HG02870 (cell line): ENCODE results near the gene AMOTL1.
"Not testable (repeated sequence)": the region's sequence is repeated elsewhere in the genome, so short reads cannot be mapped to it uniquely, and the experiment has no call there.

Source experiments
- ATAC-seq: cut with Tn5 transposase; IDR thresholded peaks from one replicate; pipeline ENCODE4 v1.9.1; 2021; ENCODE audit warnings: mild to moderate bottlenecking, moderate library complexity; ENCODE audit not compliant: unreplicated experiment

The AMOTL1 gene

DNA sequence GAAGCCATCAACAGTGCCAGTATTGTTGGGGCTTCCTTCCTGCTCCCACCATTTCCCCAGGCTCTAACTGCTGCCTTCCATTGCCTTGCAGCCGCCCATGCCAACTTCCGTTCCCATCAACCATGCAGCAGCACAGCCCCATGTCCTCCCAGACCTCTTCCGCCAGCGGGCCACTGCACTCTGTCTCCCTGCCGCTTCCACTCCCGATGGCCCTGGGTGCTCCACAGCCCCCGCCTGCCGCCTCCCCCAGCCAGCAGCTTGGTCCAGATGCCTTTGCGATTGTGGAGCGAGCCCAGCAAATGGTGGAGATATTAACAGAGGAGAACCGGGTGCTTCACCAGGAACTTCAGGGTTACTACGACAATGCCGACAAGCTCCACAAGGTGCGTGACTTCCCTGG lies 53.3 kb downstream of the AMOTL1 start:
- no peak for ATAC-seq

DNA sequence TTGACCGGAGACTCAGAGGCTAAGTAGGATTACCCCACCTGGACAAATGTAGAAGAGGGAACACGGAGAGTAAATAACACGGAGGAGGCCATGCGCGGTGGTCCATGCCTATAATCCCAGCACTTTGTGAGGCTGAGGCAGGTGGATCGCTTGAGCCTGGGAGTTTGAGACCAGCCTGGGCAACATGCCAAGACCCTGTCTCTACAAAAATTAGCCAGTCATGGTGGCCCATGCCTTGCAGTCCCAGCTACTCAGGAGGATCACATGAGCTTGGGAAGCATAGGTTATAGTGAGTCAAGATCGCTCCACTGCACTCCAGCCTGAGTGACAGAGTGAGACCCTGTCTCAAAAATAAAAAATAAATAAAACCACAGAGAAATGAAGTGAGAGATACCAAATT lies 53.9 kb downstream of the AMOTL1 start:
- ATAC-seq: no peak

DNA sequence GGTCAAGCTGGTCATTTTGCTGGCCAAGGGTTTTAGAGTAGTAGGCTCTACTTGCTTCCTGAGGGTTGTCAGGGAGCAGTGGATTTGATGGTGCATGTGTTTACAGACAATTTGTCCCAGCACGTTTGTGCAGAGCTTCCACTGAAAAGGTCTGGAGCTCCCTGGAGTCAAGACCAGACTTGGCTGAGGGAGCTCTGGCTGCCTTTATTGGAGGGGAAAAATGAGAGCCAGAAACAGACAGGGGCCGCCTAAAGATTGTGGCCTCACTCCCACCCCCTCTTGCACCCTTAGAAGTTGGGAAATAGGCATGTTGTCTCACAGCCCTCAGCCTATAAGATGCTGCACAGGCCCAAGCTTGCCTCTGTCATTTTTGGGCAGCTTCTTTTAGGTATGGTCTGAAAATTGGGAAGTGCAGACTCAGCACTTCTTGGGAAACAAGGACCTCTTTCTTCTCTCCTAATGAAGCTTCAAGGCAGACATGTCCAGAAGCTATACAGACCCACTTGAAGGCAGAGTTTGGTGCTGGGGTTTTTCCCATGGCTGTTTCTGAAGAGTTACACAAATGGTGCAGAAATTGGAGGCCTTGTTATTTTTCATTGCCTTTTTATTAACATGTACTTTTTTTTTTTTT lies 55.1 kb downstream of the AMOTL1 start:
- ATAC-seq: no peak

DNA sequence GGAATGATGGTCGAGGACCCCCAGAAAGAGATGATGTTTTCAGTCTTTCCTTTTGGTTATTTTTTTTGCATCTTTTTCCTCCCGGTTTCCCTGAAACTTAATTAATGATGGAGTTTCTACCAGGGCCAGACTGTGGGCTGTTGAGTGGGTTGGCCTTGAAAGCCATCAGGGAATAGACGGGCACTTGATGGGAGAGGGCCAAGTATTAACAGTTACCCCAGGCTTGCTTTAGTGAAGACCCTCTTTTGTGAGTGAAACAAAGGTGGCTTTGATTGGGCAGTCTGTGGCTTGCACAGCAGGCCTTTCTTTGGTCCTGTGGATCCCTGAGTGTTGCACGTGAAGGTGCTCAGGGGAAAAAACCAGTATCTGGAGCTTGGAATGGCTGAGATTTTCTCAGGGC lies 56.9 kb downstream of the AMOTL1 start:
- ATAC-seq: no peak

DNA sequence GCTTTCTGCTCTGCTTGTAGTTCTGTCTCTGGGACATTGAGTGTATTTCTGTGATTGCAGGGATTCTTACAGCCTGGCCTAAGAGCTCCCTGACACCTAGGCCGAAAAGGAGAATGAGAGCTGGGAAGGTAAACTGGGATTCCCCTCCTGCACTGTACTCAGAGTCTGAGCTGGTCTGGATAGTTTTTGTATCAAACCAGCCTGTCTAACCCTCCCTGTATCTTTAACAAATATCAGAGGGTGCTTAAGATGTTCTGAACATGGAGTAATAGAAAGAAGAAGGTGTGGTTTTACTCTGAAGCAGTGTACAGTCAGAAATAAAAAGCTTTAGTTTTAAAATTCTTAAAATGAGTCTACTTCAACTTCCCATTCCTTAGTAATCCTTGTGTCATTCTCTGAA lies 57.3 kb downstream of the AMOTL1 start:
- ATAC-seq: no peak

DNA sequence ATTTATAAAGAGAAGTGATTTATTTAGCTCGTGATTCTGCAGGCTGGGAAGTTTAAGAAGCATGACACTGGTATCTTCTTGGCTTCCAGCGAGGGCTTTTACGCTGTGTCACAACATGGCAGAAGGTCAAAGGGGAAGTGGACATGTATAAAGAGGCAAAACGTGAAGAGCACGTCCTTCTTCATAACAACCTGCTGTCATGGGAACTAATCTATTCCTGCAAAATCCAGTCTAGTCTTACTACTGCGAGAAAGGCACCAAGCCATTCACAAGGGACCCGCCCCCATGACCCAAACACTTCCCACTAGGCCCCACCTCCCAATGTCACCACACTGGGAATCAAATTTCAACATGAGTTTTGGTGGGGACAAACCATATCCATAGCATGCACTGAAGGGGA lies 58.3 kb downstream of the AMOTL1 start:
- ATAC-seq: no peak

DNA sequence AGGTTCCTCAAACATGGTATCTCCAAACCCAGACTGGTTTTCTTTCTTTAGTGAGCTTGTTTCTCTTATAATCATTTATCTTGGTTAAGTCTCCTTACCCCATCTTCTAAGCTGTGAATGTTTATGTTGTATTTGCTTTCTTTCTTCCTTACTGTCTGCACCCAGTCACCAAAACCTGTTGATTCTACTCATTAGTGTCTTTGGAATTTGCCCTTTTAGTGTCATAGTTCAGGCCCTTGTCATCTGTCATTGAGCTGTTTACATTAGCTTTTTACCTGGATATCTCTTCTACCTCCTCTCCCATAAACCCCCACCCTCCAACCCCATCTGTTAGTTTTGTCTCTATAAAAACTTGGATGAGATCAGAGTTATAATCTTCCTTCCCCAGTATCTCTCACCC lies 59.9 kb downstream of the AMOTL1 start:
- ATAC-seq: no peak

DNA sequence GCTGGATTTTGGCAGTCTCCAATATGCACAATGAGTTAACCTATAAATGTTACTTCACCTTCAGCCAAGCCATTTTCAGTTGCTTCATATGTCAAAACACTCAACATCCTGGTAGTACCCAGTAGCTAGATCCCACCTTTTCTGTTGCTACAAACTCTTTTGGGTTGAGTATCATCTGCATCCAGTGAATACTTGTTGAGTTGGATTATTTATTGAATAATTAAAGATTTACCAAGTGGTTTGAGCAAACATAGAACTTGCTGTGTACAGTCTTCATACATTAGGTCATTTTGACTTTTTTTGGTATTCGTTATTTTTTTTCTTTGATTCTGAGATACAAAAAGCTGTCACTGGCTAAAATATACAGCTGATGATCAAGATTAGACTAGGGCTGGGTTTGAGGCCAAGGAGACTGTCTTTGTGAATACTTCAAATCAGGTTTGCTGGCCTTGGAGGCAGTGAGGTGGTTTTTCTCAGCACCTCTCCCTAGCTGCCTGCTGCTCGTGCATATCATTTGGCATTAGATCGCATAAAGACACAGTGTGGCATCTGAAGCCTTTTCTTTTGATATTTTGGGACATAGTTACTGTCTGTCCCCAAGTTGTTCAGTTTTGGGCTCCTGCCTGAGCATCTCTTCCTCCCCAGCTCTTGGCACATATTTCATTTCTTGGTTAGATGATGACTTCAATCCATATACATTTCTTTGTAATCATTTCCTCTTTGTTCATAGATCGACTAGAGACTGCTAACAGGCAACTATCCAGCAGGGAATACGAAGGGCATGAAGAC lies 62.8 kb downstream of the AMOTL1 start:
- ATAC-seq: no peak

DNA sequence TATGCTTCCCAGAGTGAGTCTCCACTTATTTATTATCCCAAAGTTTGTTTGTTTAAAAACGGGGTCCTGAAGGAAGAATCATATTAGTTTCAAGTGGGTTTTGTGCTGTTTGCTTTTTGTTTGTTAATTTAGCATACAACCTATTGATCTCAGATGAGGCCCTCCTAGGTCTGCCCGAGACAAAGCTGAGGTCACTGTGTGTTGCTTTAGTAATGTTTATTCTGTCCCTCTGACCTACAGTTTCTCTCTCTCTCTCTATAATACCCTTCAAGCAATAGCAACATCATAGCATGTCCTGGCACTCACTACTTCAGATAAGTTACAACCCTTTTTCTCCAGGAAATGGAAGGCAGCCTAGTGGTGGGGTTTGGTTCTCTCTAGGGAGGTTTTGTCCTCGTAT lies 63.4 kb downstream of the AMOTL1 start:
- ATAC-seq: no peak

DNA sequence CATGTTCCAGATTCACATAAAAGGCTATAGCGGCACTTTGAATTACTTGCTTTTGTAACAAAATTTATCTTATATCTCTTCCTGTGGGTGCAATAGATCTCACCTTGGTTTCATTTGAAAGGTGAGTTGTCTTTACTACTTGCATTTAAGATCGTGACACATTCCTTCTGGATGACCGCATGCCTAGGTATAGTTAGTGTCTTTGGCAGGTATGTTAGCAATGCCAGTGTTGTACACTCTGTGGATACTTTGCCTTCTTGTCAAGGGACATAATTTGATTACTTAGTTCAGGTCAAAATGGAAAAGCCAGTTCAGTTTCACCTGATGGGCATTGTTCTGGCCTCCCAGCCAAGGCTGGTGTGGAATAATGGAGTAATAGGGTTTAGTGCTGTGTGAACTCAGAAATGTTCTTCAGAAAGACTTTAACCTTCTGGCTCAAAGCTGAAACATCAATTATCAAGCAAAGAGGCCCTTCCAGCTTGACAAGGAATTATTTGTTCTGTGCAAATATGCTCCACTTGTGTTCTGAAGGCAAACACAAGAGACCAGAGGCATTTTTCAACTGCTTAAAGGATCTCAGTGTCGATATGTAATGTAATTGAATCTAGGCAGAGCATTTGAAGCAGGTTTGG lies 64.6 kb downstream of the AMOTL1 start:
- ATAC-seq: no peak

DNA sequence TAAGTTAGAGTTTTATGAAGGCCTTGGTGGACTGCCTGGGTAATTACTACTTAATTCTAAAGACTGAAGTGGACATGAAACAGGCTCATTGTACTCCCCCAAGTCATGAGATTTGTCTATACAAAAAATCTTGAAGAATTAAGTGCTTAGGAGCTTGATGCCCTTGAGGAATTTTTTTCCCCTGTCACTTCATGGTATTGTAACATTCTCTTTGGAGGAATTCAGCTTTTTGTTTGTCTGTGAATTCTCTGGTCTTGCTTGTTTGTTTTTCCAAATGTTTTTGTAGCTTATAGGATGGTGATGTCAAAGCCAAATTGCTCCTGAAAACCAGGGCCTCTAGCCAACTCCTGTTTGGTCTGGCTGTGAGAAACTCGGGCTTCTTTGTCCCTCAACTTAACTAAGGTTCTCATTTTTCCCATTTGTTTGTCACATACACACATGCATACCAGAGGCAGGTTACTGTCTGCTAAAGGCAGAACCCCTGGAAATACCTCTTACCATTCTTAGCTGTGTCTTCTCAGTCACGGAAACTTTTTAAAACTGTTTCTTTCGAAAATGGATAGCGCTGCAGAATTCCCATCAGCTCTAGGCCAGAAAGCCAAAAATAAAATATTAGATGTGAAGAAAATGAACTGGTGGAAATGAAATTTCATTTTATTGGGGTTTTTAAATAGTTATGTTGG lies 66.9 kb downstream of the AMOTL1 start:
- no peak for ATAC-seq

DNA sequence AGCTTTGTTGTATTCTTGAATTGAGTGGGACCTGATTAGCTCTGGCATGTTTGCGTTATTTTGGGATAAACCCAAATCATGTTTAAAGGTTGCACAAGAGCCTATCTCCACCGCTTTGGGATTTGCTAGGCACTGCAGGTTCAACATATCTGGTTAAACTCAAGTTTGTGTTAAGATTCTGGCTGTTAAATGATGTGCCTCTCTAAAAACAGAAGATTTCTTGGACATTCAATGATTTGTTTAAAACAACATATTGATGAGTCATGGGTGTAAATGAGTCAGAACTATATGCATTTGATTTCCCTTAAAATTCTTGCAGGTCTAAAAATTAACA lies 67.4 kb downstream of the AMOTL1 start:
- ATAC-seq: no peak

DNA sequence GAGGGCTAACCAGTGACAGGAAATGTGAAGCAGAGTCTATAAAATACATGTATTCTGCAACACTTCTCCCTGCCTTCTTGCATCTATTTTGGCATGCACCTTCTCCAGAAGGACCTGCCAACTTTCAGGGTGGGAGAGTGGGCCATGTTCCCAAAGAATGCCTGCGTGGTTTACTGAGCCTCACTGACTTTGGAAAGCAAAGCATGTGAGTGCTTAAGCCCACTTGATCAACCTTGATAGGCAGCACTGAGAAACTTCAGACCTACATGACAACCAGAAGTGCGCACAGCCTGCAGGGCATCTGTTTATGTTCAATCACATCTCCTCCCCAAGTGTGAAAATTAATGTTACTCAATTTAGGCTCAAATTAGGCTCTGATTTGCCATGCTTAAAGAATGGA lies 69.2 kb downstream of the AMOTL1 start:
- no peak for ATAC-seq

DNA sequence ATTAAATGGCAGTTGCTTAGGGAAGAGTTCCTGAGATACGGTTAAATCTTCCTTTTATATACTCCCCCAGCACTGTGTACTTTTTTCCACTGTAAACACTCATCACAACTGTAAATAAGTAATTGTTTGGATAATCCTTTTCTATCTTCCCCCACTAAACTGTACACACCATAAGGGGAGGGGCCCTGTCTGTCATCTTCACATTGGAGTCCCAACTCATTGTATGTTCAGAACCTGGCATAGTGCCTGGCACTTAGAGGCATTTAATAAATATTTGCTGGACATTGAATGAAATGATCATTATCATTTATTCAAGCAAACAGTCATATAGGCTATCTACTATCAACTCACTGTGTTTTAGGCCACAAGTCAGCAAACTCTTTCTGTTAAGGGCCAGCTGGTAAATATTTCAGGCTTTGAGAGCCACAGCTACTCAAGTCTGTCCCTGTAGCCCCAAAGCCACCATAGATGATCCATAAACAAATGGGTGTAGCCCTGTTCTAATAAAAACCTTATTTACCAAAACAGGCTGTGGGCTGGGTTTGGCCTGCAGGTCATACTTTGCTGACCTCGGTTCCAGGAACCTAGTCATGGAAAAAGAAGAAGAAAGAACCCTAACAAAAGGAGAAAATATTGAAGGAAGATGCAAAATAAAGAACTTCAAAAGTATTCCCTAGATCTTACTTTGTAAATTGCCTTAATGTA lies 70.0 kb downstream of the AMOTL1 start:
- no peak for ATAC-seq

DNA sequence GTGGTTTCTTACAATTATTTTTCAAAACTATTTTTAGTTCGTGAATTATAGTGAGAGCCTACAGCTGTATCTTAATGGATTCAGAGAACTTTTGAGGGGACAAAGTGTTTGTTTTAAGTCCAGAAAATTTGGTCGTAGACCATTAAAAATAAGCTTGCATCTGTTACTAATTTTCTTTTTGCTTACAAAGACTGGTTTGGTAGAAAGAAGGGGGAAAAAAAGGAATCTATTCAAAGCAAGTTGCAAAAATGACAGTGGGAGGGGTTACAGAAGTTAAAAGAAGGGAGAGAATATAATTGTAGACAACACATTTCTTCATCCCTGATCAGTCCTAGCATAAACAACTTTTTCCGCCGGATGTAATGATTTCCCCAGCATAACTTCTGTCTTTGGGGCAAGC lies 72.1 kb downstream of the AMOTL1 start:
- ATAC-seq: no peak

DNA sequence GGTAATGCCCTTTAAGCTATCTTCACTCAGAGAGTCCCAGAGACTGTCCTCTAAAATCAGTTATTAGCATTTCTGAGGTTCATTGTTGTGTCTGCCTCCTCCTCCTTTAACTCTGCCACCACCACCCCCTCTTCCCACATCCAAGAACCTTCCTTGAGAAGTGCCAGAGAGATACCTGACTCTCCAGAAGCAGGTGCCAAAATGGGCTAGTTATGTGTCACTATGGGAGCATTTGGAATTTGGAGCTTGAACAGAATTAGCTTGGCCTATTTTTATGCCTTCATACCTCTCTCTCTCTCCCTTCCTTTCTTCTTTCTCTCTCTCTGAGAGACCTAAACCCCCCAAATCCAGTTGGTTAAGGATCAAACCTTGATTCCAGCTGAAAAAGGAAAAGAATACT lies 75.9 kb downstream of the AMOTL1 start:
- ATAC-seq: no peak

DNA sequence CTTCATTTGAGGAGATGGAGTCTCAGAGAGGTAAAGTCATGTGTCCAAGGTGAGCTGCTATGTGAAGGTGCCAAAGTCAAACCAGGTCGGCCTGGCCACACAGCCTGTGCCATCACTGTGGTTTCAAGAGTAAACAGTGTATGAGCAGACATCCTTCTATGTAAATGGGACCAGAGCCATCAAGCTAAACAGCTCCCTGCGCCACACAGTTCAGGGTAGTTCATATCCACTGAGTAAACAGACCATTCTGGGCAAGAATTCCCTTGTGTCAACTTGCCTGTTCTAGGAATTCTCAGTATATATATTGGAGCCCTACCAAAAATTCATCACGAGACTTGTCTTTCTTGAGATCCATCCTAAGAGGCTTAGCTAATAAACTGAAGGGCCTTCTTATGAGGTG lies 77.5 kb downstream of the AMOTL1 start:
- ATAC-seq: no peak

DNA sequence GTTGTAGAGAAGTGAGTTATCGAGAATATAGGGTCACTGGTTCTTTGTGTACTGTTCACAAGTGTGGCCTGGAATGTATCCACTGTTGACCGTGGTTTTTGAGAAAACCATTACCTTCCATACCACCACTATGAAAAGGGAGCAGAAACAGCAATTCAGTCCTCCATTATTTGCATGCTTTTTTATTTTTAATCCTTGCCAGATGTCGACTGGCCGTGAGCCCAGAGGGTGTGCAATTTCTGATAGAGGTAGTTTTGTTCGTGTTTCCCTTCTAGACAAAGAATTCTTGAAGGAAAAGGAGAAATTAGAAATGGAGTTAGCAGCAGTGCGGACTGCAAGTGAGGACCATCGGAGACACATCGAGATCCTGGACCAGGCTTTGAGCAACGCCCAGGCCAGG lies 81.7 kb downstream of the AMOTL1 start:
- no peak for ATAC-seq

DNA sequence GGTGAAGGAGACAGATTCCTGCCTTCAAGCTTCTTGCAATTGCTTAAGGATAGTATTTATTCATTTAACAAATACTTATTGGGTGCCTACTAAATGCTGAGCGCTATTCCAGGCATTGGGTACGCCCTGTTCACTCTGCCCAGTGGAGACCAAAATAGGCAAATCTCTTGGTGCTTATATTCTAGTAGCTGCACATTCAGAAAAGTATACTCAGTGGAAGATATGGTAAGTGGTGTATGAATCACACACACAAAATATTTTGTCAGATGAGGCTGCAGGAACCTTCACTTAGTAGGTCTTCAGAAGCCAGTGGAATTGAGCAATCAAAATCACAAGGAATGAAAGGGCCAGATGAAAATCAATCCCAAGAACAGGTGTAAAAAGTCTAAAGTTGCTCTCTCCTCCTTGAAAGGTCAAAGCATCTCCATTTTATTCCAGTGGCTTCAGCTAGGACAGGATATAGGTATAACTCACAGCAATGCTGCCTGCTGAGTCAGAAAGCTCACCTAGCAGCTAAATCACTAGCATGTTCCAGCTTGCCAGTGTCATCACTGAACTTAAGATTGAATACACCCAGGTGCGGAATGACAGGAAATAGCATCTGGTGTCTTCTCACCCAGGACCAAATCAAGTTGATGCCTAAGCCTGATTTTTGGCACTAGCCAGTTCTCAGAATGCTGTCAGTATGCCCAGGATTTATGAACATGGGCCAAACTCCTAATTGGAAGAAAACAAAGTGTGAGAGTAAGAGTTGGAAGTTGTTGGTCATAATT lies 83.9 kb downstream of the AMOTL1 start:
- ATAC-seq: no peak

DNA sequence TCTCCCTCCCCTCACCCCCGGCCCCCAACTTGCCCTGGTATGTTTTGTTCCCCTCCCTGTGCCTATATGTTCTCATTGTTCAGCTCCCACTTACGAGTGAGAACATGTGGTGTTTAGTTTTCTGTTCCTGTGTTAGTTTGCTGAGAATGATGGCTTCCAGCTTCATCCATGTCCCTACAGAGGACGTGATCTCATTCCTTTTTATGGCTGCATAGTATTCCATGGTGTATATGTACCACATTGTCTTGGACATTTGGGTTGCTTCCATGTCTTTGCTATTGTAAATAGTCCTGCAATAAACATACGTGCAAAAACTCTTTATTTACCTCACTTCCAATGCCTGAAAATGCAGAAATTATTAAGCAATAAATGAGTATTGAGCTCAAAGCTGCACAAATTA lies 85.1 kb downstream of the AMOTL1 start:
- ATAC-seq: not testable (repeated sequence)

DNA sequence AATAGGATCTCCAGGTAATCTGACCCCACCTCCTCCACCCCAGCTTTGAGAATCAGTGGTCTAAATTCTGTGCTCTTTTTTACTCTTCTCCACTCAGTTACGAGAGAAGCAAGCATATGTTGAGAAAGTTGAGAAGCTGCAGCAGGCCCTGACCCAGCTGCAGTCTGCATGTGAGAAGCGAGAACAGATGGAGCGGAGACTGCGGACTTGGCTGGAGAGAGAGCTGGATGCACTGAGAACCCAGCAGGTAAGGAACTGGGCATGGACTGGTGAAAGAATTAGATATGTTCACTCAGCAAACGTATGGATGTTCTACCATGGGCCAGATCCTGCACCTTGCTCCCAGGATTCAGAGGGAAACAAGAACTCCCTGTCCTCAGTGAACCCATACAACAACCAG lies 85.7 kb downstream of the AMOTL1 start:
- ATAC-seq: no peak
